NT2/D1 (cell line): ENCODE measurements around the gene CCT3.

Experiments
- SUZ12 ChIP-seq: IDR thresholded peaks from 2 replicates; pipeline ENCODE4 v1.6.1; 2011; ENCODE audit not compliant: insufficient read length, insufficient read depth; ENCODE audit errors: extremely low read depth
- YY1 ChIP-seq: IDR thresholded peaks from 2 replicates; pipeline ENCODE4 v1.6.1; 2011; ENCODE audit not compliant: insufficient read length, insufficient read depth
- ZNF274 ChIP-seq: IDR thresholded peaks from 2 replicates; pipeline ENCODE4 v1.6.1; 2011; ENCODE audit warnings: mild to moderate bottlenecking, low read depth, low read length

DNA sequence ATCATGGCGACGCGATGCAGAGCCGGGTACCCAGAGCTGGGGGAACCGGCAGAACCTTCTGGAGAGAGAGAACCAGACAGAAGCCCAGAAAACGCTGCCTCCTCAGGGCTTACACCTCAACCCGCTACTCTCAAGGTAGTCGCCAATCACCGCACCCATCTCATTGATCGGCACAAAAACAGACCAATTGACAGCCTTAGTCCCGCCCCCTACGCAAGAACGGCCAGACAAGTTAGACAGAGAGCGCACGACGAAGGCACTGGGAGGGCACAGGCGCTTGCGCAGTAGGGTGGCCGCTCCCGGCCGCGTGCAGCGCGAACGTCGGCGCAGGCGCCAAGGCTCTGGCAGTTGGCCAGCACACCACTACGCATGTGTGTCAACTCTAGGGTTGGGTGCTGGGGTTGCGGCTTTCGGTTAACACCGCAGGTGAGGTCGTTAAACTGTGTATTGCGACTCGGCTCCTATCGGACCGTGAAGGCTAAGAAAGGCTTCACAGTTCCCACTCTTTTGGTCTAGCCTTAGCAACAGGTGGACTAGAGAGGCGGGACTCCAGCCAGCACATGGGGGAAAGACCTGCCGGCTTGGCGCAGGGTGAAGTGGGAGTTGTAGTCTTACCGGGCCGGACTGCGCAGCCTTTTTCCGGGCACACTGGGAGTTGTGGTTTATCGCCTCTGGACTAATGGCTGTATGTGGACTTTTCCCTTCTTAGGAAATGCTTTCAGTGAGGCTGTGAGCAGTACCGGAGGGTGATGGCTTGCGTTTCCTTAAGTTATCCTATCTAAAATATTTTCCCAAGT, at the start of gene CCT3, which contains the start of gene TSACC:
- TF ChIP-seq YY1 (peak; percentile 55), ZNF274 (no peak), SUZ12 (no peak)
